GM19463 (cell line): ENCODE data around the gene ADARB1.
A peak's percentile ranks its signal among the peaks of the same experiment; 100 is the strongest.
"Not testable (repeated sequence)": the region's sequence is repeated elsewhere in the genome, so short reads cannot be mapped to it uniquely, and the experiment has no call there.

Experiments
- ATAC-seq: cut with Tn5 transposase; IDR thresholded peaks from one replicate; pipeline ENCODE4 v1.9.1; 2021; ENCODE audit warnings: mild to moderate bottlenecking, moderate library complexity; ENCODE audit not compliant: unreplicated experiment

ADARB1 gene

DNA sequence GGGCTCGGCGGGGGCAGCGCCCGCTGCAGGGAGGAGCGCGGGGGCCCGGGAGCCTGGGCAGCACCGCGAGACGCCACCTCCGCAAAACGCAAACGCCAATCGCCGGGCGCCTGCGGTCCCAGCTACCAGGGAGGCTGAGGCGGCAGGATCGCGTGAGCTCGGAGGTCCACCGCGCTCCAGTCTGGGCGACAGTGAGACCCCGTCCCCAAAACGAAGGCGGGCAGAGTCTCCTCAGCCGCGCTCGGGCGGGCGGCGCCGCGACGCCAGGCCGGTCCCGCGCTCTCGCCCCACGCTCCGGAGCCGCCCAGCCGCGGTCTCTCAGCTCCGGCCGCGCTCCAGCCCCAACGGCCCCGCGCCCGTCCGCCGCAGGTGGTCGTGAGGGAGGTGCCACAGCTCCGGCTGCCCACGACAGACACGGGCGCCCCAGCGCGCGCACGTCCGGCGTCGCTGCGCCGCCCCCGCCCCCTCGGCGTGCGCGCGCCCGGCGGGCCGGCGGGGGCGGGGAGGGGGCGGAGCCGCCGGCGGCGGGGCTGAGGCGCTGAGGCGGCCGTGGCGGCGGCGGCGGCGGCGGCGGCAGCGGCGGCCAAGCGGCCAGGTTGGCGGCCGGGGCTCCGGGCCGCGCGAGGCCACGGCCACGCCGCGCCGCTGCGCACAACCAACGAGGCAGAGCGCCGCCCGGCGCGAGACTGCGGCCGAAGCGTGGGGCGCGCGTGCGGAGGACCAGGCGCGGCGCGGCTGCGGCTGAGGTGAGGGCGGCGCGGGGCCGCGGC, at the start of gene ADARB1:
Gene ADARB1 (plus strand): TSS at position 533 of the 770 bp plus-strand sequence. CDS start 97,077 bp downstream, outside the sequence.
- ATAC-seq: peak; percentile 75

- no peak for ATAC-seq
Observed at GRCh38 chr21:45026066-45026745, 48.2 kb upstream of the ADARB1 start.

DNA sequence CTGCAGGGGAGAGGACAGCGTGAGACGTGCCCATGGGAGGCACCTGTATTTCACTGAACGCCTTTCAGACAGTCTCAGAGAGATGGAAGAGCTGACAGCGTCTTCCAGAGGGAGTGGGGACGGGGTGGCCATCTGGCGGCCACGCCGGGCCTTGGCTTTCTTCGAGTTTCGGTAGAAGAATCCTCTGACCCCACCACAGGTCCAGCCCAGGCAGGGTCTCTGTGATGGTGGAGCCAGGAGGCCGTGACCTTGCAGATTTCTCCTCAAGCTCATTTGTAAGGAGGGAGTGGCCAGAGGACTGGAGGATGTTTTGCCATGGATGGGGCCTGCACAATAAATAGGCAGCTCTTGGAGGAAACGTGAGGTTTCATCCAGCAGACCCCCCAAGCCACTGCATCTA, 47.6 kb upstream of the ADARB1 start:
- ATAC-seq: no peak

GRCh38 chr21:45027241-45028196, 46.9 kb upstream of the ADARB1 start:
- no peak for ATAC-seq

GRCh38 chr21:45028645-45029044, 45.7 kb upstream of the ADARB1 start:
- ATAC-seq: not testable (repeated sequence)

DNA sequence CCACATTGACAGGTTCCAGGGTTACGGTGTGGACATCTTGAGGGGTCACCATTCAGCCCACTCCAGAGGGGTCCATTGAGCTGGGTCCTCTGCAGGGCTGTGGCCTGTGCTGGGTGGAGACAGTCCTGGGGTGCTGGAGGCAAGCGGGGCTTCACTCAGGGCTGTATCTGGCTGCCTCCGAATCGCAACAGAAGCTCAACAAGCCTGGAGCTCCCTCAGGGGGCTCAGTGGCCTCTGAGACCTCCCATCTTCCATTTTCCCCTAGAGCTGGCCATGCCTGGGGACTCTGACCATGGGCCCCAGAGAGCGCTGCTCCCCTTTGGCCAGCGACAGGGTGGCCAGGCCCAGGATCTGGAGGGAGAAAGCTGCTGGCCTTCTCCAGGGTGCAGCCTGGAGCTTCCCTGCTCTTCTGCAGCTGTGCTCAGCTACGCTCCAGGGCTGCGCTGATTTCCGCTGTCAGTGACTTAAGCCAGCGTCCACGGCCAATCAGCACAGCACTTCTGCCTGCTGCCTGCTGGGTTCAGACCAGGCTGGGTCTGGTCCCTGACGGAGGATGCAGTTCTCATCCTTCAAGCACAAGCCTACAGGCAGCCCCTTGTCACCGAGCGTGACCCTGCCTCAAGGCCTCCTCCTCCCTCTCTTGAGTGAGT, 45.0 kb upstream of the ADARB1 start:
- no peak for ATAC-seq

GRCh38 chr21:45029948-45030681, 44.3 kb upstream of the ADARB1 start:
- ATAC-seq: no peak

DNA sequence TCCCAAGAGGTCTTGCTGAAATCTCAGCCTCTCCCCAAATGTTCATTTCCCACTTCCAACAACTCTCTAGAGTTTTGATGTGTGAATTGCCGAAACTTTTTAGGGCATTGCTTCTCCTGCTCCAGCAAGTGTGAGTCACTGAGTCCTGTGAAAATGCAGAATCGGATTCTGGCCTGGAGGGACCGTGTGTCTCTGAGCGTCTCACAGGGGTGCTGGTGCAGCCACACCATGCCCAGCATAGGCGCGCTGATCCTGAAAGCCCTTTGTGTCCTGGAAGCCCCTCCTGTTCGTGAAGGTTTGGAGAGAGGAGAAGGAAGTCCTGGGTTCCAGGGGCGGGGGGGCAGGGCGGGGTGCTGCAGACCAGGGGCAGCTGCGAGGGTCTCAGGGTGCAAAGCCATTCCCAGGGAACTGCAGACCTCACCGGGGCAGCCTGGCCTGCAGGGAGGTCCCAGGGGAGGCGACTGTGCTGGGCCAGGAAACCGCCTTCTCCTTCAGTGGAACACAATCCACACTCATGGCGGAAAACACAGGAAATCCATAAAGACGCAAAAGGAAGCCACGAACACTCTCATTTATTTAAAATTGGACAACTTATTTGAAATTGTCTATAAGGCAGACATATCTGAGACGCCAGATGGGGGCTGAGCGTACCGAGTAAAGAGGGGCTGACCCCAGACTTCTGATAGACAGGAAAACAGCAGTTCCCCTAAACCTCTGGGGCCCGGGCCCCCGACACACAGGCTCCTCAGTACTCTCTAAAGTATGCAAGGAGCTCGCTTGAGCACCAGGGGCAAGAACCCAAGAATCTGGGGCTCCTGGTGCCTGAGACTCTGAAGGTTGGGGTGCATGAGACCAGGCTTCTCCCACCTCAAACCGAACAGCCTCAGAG, 43.5 kb upstream of the ADARB1 start:
- ATAC-seq: no peak

GRCh38 chr21:45031571-45032191, 42.7 kb upstream of the ADARB1 start:
- no peak for ATAC-seq

- ATAC-seq: no peak
Observed at GRCh38 chr21:45032332-45032731, 42.0 kb upstream of the ADARB1 start.

- no peak for ATAC-seq
Observed at GRCh38 chr21:45032977-45033710, 41.2 kb upstream of the ADARB1 start.

- ATAC-seq: no peak
Observed at GRCh38 chr21:45033791-45034555, 40.4 kb upstream of the ADARB1 start.

DNA sequence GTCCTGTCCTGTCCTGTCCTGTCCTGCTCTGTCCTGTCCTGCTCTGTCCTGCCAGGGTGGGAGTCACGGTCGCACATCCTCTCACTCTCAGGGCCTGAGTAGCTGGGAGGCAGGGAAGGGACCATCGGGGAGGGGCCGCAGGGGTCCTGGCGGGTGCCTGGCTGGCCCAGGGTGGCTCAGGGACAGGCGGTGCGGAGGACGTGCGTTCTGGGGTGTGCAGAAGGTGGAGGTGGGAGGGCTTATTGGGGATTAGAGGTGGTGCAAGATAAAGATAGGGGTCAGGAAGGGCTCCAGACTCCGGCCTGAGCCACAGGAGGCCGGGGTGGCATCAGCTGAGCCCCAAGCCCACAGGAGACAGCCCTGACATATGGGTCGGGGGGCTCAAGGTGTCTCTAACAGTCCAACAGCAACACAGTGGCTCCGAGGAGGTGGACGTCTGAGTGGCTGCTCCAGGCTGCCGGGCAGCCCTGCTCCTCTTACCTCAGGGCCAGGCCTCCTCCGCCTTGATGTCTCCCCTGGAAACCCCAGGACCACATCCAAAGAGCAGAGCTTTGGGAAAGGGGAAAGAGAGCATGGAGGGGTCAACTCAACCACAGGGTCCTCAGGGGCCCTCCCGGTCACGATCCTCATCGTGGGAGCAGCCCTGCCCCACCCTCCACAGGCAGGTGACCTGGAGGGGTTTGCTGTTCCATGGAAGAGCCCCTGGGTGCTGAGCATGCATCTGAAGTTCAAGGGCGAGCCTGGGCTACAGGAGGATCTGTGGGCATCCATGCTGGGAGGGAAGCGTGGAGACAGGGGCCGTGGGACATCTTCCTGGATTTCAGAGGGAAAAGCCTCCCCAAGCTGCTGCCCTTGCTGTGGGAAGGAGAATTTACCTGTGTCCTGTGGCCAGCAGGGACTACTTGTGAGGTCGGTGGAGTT, 39.6 kb upstream of the ADARB1 start:
- ATAC-seq: no peak

DNA sequence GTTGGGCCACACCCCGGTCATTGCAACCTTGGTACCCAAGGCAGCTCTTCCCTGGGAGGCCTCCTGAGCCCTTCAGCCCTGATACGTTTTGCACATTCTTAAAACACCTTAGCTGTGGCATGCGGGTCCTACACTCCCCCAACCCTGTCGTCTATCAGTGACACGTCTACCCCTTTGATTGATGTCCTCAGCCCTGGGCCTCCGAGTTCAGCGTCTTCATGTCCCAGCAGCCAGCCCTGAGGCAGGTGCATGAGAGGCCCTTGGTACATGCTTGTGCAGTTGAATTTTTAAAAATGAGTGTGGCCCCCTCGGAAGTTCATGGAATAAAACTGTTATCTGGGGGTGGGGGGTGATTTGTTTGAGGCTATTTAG, 38.9 kb upstream of the ADARB1 start:
- ATAC-seq: no peak

DNA sequence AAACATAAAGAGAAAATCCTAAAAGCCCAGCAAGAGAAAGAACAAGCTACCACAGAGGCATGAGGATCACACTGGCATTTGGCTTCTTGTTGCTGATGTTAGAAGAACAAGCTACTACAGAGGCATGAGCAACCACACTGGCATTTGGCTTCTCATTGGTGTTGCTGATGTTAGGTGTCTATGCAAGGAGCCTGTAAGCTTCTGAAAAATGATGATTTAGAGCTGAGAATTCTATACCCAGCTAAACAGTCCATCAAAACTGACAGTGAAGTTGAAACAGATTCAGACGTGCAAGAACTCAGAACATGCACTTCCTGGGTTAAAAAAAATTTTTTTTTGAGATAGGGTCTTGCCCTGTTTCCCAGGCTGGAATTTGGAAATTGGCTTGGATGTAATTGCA, 37.8 kb upstream of the ADARB1 start:
- no peak for ATAC-seq

- no peak for ATAC-seq
Observed at GRCh38 chr21:45037986-45038385, 36.4 kb upstream of the ADARB1 start.
